GM23248 (cell line): ENCODE results near the gene RIOK2. TPM values are rescaled to one million over a fixed set of nuclear protein-coding genes. Genes with fewer than 3 reads are reported as not detected.

Experiments used
- DNase-seq: peaks from one replicate; pipeline ENCODE4 v3.0.0-alpha.2; 2015
- H2AFZ ChIP-seq: fragments of 200-600 bp; sonication (generic); 2 replicates; pipeline ENCODE4 v1.6.1; 2016; ENCODE audit warnings: antibody characterized with exemption
- H3F3A ChIP-seq: fragments of 200-600 bp; sonication (generic); 2 replicates; pipeline ENCODE4 v1.6.1; 2016; ENCODE audit warnings: mild to moderate bottlenecking, antibody characterized with exemption, mixed run types; ENCODE audit not compliant: insufficient read depth
- H3K27ac ChIP-seq: fragments of 200-600 bp; sonication (generic); 2 replicates; pipeline ENCODE4 v1.5.1; 2016; ENCODE audit warnings: mild to moderate bottlenecking
- H3K27me3 ChIP-seq: fragments of 200-600 bp; sonication (generic); replicated peaks from 2 replicates; pipeline ENCODE4 v1.6.1; 2016; ENCODE audit warnings: mild to moderate bottlenecking; ENCODE audit not compliant: insufficient read depth
- H3K36me3 ChIP-seq: fragments of 200-600 bp; sonication (generic); 2 replicates; pipeline ENCODE4 v1.6.1; 2016; ENCODE audit warnings: low read depth, mild to moderate bottlenecking
- H3K4me1 ChIP-seq: fragments of 200-600 bp; sonication (generic); 2 replicates; pipeline ENCODE4 v1.6.1; 2016; ENCODE audit warnings: mild to moderate bottlenecking; ENCODE audit not compliant: insufficient read depth
- H3K4me2 ChIP-seq: fragments of 200-600 bp; sonication (generic); one replicate; pipeline ENCODE4 v1.6.1; 2016; ENCODE audit warnings: mild to moderate bottlenecking; ENCODE audit not compliant: unreplicated experiment
- H3K4me3 ChIP-seq: fragments of 200-600 bp; sonication (generic); 2 replicates; pipeline ENCODE4 v1.5.1; 2016; ENCODE audit warnings: mild to moderate bottlenecking
- H3K79me2 ChIP-seq: fragments of 200-600 bp; sonication (generic); 2 replicates; pipeline ENCODE4 v1.6.1; 2016; ENCODE audit warnings: mild to moderate bottlenecking; ENCODE audit not compliant: insufficient read depth
- H3K9ac ChIP-seq: fragments of 200-600 bp; sonication (generic); 2 replicates; pipeline ENCODE4 v1.6.1; 2016; ENCODE audit warnings: mild to moderate bottlenecking
- H3K9me2 ChIP-seq: fragments of 200-600 bp; sonication (generic); 2 replicates; pipeline ENCODE4 v1.6.1; 2016; ENCODE audit warnings: mixed run types, mild to moderate bottlenecking, moderate library complexity; ENCODE audit not compliant: insufficient read depth
- H3K9me3 ChIP-seq: fragments of 200-600 bp; sonication (generic); one replicate; pipeline ENCODE4 v1.6.1; 2017; ENCODE audit warnings: low read depth
- H4K20me1 ChIP-seq: fragments of 200-600 bp; sonication (generic); 2 replicates; pipeline ENCODE4 v1.6.0; 2016; ENCODE audit not compliant: insufficient read depth
- EZH2 ChIP-seq: fragments of 200-600 bp; sonication (generic); IDR thresholded peaks from 2 replicates; pipeline ENCODE4 v1.6.1; 2018; ENCODE audit warnings: antibody characterized with exemption, mild to moderate bottlenecking; ENCODE audit not compliant: insufficient read depth, poor library complexity, severe bottlenecking
- EZH2phosphoT487 ChIP-seq: fragments of 200-600 bp; sonication (generic); IDR thresholded peaks from 2 replicates; pipeline ENCODE4 v1.6.1; 2018; ENCODE audit warnings: antibody characterized with exemption, moderate library complexity, mild to moderate bottlenecking, low read depth; ENCODE audit not compliant: insufficient read depth
- WGBS, 2 experiments: methylation state at CpG; one replicate each; pipeline ENCODE4 v1.1.6; 2015 to 2017; ENCODE audit warnings: low lambda C conversion rate in 2 of 2, low coverage in 1 of 2; ENCODE audit errors: missing lambda C conversion rate in 2 of 2; 5-methylcytosine and 5-hydroxymethylcytosine counted together
- in situ Hi-C: fragments of 300-500 bp; cut with MboI; formaldehyde crosslinking; loops from 2 replicates; pipeline ENCODE4 v1.15.0; 2020
- polyA plus RNA-seq: library from polyadenylated mRNA; unstranded; fragments of >200 nt; fragmentation: Nextera tagmentation; extraction: Ambion mirVana; gene quantifications from 2 replicates; pipeline ENCODE4 v1.2.1, GENCODE V29; 2016
- total RNA-seq: library from RNA; depleted of rRNA; stranded (reverse); fragments of >200 nt; shearing (Covaris generic); gene quantifications from 2 replicates; pipeline ENCODE4 v1.2.3, GENCODE V29; 2014

The RIOK2 gene
- total and polyA plus RNA-seq, 2 experiments from 2014 or later = 35.5 to 55.6 TPM

DNA sequence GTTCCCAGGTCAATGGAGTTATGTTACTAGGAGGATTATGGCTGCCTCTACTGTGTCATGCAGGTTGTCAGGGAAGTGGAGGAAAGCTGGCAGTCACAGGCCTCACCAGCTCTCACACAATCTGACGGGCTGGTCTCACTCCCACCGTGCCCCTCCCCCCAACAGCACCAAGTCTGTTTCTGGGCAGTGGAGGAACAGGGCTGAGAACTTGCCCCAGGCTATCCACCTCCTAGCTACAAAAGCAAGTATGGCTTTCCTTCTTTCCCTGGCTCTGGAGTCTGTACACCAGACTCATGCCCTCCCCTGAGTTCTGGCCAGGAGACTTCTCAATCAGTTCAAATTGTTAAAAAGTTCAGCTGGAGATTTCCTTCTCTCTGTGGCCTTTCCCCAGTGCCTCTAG is 25.7 kb upstream of the RIOK2 start:
- H3K4me2 ChIP-seq = no peak overlapping the region
- no peaks in the 10 kb centered on the region for H3K27me3 ChIP-seq
- H3K4me3 ChIP-seq = no peak overlapping the region
- H4K20me1 ChIP-seq = no peaks in the 10 kb centered on the region
- H3K36me3 ChIP-seq = no peaks in the 10 kb centered on the region
- no peaks in the 10 kb centered on the region; the same call in 1 of the 2 replicates for H3K9me2 ChIP-seq
- H3K27ac ChIP-seq = no peak overlapping the region
- no peak overlapping the region for H2AFZ ChIP-seq
- H3K9ac ChIP-seq = no peak overlapping the region
- H3F3A ChIP-seq = no peaks in the 10 kb centered on the region
- 56 to 68% methylated on average over 2 of the region's 2 CpGs for WGBS, 2 experiments
- DNase-seq = no peak
- H3K4me1 ChIP-seq = no peaks in the 10 kb centered on the region
- in situ Hi-C loops = loop anchor here (25.0 kb wide), 2 partner anchors 1154 to 1604 kb away; no protein-coding TSS in a partner anchor
- no peaks in the 10 kb centered on the region for H3K79me2 ChIP-seq
- no peak for TF ChIP-seq EZH2
- no peak for TF ChIP-seq EZH2phosphoT487
- peaks cover 3% of the 10 kb centered on the region for H3K9me3 ChIP-seq

DNA sequence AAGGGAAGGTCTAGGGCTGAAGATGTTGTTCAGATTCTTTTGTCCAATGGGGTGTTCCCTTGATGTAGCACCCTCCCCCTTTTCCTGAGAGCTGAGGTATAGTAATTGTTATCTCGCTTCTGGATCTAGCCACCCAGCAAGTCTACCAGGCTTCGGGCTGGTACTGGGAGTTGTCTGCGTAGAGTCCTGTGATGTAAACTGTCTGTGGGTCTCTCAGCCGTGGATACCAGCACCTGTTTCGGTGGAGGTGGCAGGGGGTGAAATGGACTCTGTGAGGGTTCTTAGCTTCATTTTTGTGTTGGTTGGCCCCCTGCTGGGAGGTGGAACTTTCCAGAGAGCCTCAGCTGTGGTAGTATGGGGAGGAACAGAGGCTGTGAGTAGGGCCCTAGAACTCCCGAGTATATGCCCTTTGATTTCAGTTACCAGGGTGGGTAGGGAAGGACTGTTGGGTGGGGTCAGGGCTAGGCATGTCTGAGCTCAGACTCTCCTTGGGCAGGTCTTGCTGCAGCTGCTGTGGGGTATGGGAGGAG is 25.2 kb upstream of the RIOK2 start:
- no peak overlapping the region for H3K9ac ChIP-seq
- no peak overlapping the region for H3K4me2 ChIP-seq
- no peak overlapping the region for H3K4me3 ChIP-seq
- H2AFZ ChIP-seq = no peak overlapping the region
- H3K79me2 ChIP-seq = no peaks in the 10 kb centered on the region
- H3K27ac ChIP-seq = no peak overlapping the region
- 82 to 83% methylated on average over 6 of the region's 6 CpGs for WGBS, 2 experiments
- no peaks in the 10 kb centered on the region for H3K36me3 ChIP-seq
- H3F3A ChIP-seq = no peaks in the 10 kb centered on the region
- no peak for DNase-seq
- H3K27me3 ChIP-seq = no peaks in the 10 kb centered on the region
- H3K9me2 ChIP-seq = no peaks in the 10 kb centered on the region; the same call in 1 of the 2 replicates
- in situ Hi-C loops = loop anchor here (25.0 kb wide), 2 partner anchors 1154 to 1604 kb away; no protein-coding TSS in a partner anchor
- TF ChIP-seq EZH2 (no peak), EZH2phosphoT487 (no peak)
- H3K4me1 ChIP-seq = no peaks in the 10 kb centered on the region
- H3K9me3 ChIP-seq = peaks cover under 1% of the 10 kb centered on the region
- no peaks in the 10 kb centered on the region for H4K20me1 ChIP-seq

DNA sequence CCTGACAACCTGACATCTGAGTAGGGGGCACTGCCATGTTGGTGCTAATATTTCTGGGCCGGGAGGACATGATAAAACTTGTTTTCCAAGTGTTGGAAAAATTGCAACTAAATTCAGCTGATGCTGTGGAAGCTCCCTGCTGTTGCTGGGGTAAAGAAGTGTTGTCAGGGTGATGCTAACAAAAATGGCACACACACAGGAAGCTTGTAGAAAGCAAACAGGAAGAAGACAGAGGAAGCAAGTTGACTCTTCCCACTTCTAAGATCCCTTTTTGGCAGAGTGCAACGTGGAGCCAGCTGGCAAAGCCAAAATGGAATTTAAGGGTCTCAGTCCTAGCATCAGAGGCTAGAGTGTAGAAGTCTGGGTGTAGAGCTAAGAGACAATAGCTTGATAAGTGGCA is 11.3 kb upstream of the RIOK2 start:
- TF ChIP-seq EZH2phosphoT487 (no peak), EZH2 (no peak)
- in situ Hi-C loops = no loop called here
- 13 to 15% methylated on average over 2 of the region's 2 CpGs for WGBS, 2 experiments

DNA sequence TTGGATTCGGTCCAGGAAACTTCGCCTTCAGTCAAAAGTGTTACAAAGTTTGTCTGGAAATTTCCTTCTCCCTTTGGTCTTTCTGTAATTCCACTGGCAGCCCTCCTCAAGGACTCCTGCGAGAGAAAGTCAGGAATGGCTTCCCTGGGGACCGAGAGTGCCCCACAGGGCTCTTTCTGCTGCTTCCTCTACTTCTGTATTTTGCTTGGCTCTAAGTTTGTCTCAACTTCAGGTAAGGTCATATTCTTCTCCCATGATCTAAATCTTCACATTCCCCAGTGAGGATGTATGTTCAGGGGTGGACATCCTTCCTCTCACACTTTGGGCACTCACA is 10.3 kb upstream of the RIOK2 start:
- no peak overlapping the region for H3K4me2 ChIP-seq
- H3K27ac ChIP-seq = no peak overlapping the region
- 87 to 98% methylated on average over 4 of the region's 4 CpGs for WGBS, 2 experiments

More for the DNA sequence above, 11.3 kb upstream of the RIOK2 start:
- Histone ChIP-seq H3K4me2 (no peak overlapping the region), H3F3A (no peaks in the 10 kb centered on the region), H3K9ac (no peak overlapping the region), H3K79me2 (no peaks in the 10 kb centered on the region), H3K9me2 (no peaks in the 10 kb centered on the region), H3K9me3 (no peaks in the 10 kb centered on the region), H4K20me1 (no peaks in the 10 kb centered on the region), H3K27ac (no peak overlapping the region), H3K4me3 (no peak overlapping the region), H3K27me3 (no peaks in the 10 kb centered on the region), H3K36me3 (no peaks in the 10 kb centered on the region), H2AFZ (no peak overlapping the region), H3K4me1 (no peaks in the 10 kb centered on the region)
- no peak for DNase-seq

More for the DNA sequence above, 10.3 kb upstream of the RIOK2 start:
- in situ Hi-C loops = no loop called here
- Histone ChIP-seq H3K79me2 (no peaks in the 10 kb centered on the region), H3K27me3 (no peaks in the 10 kb centered on the region), H3K9me3 (no peaks in the 10 kb centered on the region), H3K9ac (no peak overlapping the region), H3K36me3 (no peaks in the 10 kb centered on the region), H4K20me1 (no peaks in the 10 kb centered on the region), H3K4me3 (no peak overlapping the region), H3F3A (no peaks in the 10 kb centered on the region), H2AFZ (no peak overlapping the region), H3K9me2 (no peaks in the 10 kb centered on the region), H3K4me1 (no peaks in the 10 kb centered on the region)
- TF ChIP-seq EZH2 (no peak), EZH2phosphoT487 (no peak)
- no peak for DNase-seq
